Stomach (tissue), 9 donors: ENCODE measurements around the gene NPS. TPM values are rescaled to one million over a fixed set of nuclear protein-coding genes. Genes with fewer than 3 reads are reported as not detected.

Source experiments
- DNase-seq, 2 donors: peaks; one replicate each; pipeline versions ENCODE4 v3.0.0 to v3.0.0-alpha.2; 2013 to 2019
- H3K27ac ChIP-seq, 5 donors: fragments of 200-600 bp in 4 of 5; sonication (generic) in 4 of 5; one replicate each; pipeline ENCODE4 v1.5.1; 2013 to 2019; ENCODE audit warnings: mild to moderate bottlenecking in 1 of 5, moderate library complexity in 1 of 5
- H3K27me3 ChIP-seq, 3 donors: fragments of 200-600 bp; sonication (generic); one replicate each; pipeline ENCODE4 v1.5.1; 2017 to 2019; ENCODE audit warnings: mixed run types in 1 of 3
- H3K36me3 ChIP-seq, 4 donors: fragments of 200-600 bp; sonication (generic); 1 replicate in 3 of 4; 2 replicates in 1 of 4; pipeline ENCODE4 v1.5.1; 2016 to 2019
- H3K4me1 ChIP-seq, 4 donors: fragments of 200-600 bp; sonication (generic); one replicate each; pipeline ENCODE4 v1.5.1; 2016 to 2019
- H3K4me3 ChIP-seq, 4 donors: fragments of 200-600 bp; sonication (generic) in 3 of 4; one replicate each; pipeline ENCODE4 v1.5.1; 2016 to 2019; ENCODE audit warnings: mild to moderate bottlenecking in 1 of 4
- H3K9me3 ChIP-seq, 4 donors: fragments of 200-600 bp; sonication (generic); one replicate each; pipeline ENCODE4 v1.5.1; 2016 to 2019
- CTCF ChIP-seq, 7 experiments: fragments of 450-650 bp in 4 of 7; fragments of 200-600 bp in 3 of 7; sonication (generic) in 3 of 7; IDR thresholded peaks; one replicate each; pipeline ENCODE4 v1.5.1; 2016 to 2019; ENCODE audit warnings: antibody characterized with exemption in 7 of 7, control low read depth in 2 of 7, mild to moderate bottlenecking in 1 of 7
- EP300 ChIP-seq: sonication (generic); formaldehyde crosslinking; IDR thresholded peaks from one replicate; pipeline ENCODE4 v1.6.1; 2017; ENCODE audit warnings: antibody characterized with exemption
- POLR2A ChIP-seq, 4 donors: fragments of 450-650 bp; IDR thresholded peaks; one replicate each; pipeline ENCODE4 v1.6.1; 2016; ENCODE audit warnings: antibody characterized with exemption in 4 of 4, control low read depth in 2 of 4, mild to moderate bottlenecking in 1 of 4, moderate library complexity in 1 of 4
- POLR2AphosphoS5 ChIP-seq, 3 donors: sonication (generic); formaldehyde crosslinking; IDR thresholded peaks; one replicate each; pipeline ENCODE4 v1.6.1; 2016; ENCODE audit warnings: antibody characterized with exemption in 3 of 3
- WGBS, 5 donors: extraction: QIAGEN DNeasy Blood & Tissue Kit in 3 of 5; methylation state at CpG; one replicate each; pipeline versions ENCODE4 v1.1.5 to v1.1.7; 2013 to 2018; 5-methylcytosine and 5-hydroxymethylcytosine counted together
- intact Hi-C: fragments of 100-400 bp; cut with DNase I; formaldehyde crosslinking; loops from one replicate; pipeline ENCODE4 v1.15.1; 2023; ENCODE audit warnings: low total_unique reads
- polyA plus RNA-seq, 3 donors: library from polyadenylated mRNA; stranded (reverse); fragments of 200-250 nt; gene quantifications; one replicate each; pipeline ENCODE4 v1.2.3, GENCODE V29; 2013
- total RNA-seq, 5 donors: library from RNA; depleted of rRNA; stranded (reverse); fragments of >200 nt; gene quantifications; one replicate each; pipeline versions ENCODE4 v1.1.0 to v1.2.3, GENCODE V29; 2014 to 2016
- donor health status: healthy with polysubstance abuse.
- donor health status: Bipolar disorder and iron deficiency.
- donor health status: healthy.

NPS gene
- total and polyA plus RNA-seq, 8 donors: not detected

- DNase-seq: no peak
- intact Hi-C loops: no loop called here
Measured at GRCh38 chr10:127570036-127570435, 20.9 kb downstream of the NPS start.

GRCh38 chr10:127571386-127571785 lies 22.3 kb downstream of the NPS start:
- no peak overlapping the region for H3K27ac ChIP-seq
- peaks cover 0 to 6% (median 0%) of the 10 kb centered on the region in 3 donors for H3K27me3 ChIP-seq
- WGBS, 5 donors: 33 to 52% (median 41%) methylated on average over 1 of the region's 1 CpG
- peaks cover 0 to 5% (median 0%) of the 10 kb centered on the region in 4 donors for H3K9me3 ChIP-seq
- TF ChIP-seq POLR2A (IDR thresholded peaks at IDR 0.05) (no peak), EP300 (no peak), CTCF (IDR thresholded peaks at IDR 0.05) (no peak), POLR2AphosphoS5 (IDR thresholded peaks at IDR 0.05) (no peak)
- H3K4me3 ChIP-seq: no peak overlapping the region
- intact Hi-C loops: no loop called here
- H3K4me1 ChIP-seq: no peaks in the 10 kb centered on the region
- DNase-seq: no peak
- no peaks in the 10 kb centered on the region for H3K36me3 ChIP-seq

More at GRCh38 chr10:127570036-127570435, 20.9 kb downstream of the NPS start:
- H3K27me3 ChIP-seq: peaks cover 0 to 9% (median 0%) of the 10 kb centered on the region in 3 donors
- TF ChIP-seq EP300: no peak
- no peak for TF ChIP-seq CTCF (IDR thresholded peaks at IDR 0.05)
- TF ChIP-seq POLR2A (IDR thresholded peaks at IDR 0.05): no peak
- TF ChIP-seq POLR2AphosphoS5 (IDR thresholded peaks at IDR 0.05): no peak
- H3K4me1 ChIP-seq: no peaks in the 10 kb centered on the region
- WGBS, 5 donors: 66 to 75% (median 70%) methylated on average over 3 of the region's 3 CpGs
- peaks cover 0 to 5% (median 0%) of the 10 kb centered on the region in 4 donors for H3K9me3 ChIP-seq
- H3K36me3 ChIP-seq: no peaks in the 10 kb centered on the region
- H3K27ac ChIP-seq: no peak overlapping the region
- H3K4me3 ChIP-seq: no peak overlapping the region

DNA sequence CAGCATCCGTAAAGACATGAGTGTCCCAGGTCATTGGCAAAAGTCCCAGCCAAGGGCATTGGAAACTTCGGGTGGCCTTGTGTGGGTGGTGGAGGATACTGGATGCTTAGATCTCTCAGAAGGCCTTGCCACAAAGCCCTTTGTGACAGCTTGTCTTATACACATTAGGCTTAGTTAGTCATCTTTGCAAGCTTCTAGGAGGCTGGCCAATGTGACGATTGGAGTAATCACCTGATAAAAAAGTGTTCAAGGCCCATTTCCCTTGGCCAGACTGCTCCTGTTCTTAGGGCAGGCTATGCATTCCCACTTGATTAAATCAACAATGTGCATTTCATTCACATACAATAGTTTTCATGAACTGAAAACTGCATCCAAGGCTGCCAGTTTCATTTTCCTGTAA lies 26.9 kb downstream of the NPS start:
- Histone ChIP-seq H3K27ac (no peak overlapping the region), H3K36me3 (no peaks in the 10 kb centered on the region), H3K9me3 (peaks cover 0 to 5% (median 0%) of the 10 kb centered on the region in 4 donors), H3K27me3 (no peaks in the 10 kb centered on the region), H3K4me1 (peaks cover 0 to 8% (median 3%) of the 10 kb centered on the region in 4 donors), H3K4me3 (no peak overlapping the region)
- WGBS, 5 donors: 47 to 68% (median 57%) methylated on average over 3 of the region's 3 CpGs
- intact Hi-C loops: no loop called here
- DNase-seq: no peak
- TF ChIP-seq POLR2AphosphoS5 (IDR thresholded peaks at IDR 0.05) (no peak), CTCF (IDR thresholded peaks at IDR 0.05) (no peak), POLR2A (IDR thresholded peaks at IDR 0.05) (no peak), EP300 (no peak)

GRCh38 chr10:127576740-127577161 lies 27.6 kb downstream of the NPS start:
- TF ChIP-seq POLR2AphosphoS5 (IDR thresholded peaks at IDR 0.05): no peak
- no peak for TF ChIP-seq EP300
- TF ChIP-seq POLR2A (IDR thresholded peaks at IDR 0.05): no peak
- no peak for TF ChIP-seq CTCF (IDR thresholded peaks at IDR 0.05)
- no peaks in the 10 kb centered on the region for H3K27me3 ChIP-seq
- H3K4me3 ChIP-seq: no peak overlapping the region
- H3K4me1 ChIP-seq: peaks cover 0 to 8% (median 3%) of the 10 kb centered on the region in 4 donors
- peaks cover 0 to 5% (median 0%) of the 10 kb centered on the region in 4 donors for H3K9me3 ChIP-seq
- no peak overlapping the region for H3K27ac ChIP-seq
- no peaks in the 10 kb centered on the region for H3K36me3 ChIP-seq
- intact Hi-C loops: no loop called here
- DNase-seq: no peak
- 10 to 30% (median 15%) methylated on average over 6 of the region's 6 CpGs for WGBS, 5 donors
